ENCODE data around the gene FGF4.

Gene FGF4

GRCh38 chr11:69775163-69775755 lies at the start of gene FGF4:
Gene FGF4, minus strand, starts transcription at chr11:69775341. Its CDS starts 257 bp downstream, at chr11:69775084.
- no peak for DNase-seq (ENCODE audit: low spot score)

- DNase-seq (ENCODE audit: low spot score), result no peak
Measured at GRCh38 chr11:69823641-69824265, 48.6 kb upstream of the FGF4 start.

- no peak for DNase-seq (ENCODE audit: low spot score)
Measured at GRCh38 chr11:69822676-69823494, 47.7 kb upstream of the FGF4 start.

GRCh38 chr11:69821511-69822040 lies 46.4 kb upstream of the FGF4 start:
- no peak for DNase-seq (ENCODE audit: low spot score)

GRCh38 chr11:69820441-69820840 lies 45.3 kb upstream of the FGF4 start:
- DNase-seq (ENCODE audit: low spot score), result no peak

GRCh38 chr11:69819541-69820070 lies 44.5 kb upstream of the FGF4 start:
- DNase-seq (ENCODE audit: low spot score), result no peak

GRCh38 chr11:69818603-69819441 lies 43.7 kb upstream of the FGF4 start, which contains the start of gene FGF3:
Gene FGF3, minus strand, starts transcription at chr11:69819416. Its CDS starts 483 bp downstream, at chr11:69818933.
- no peak for DNase-seq (ENCODE audit: low spot score)

- no peak for DNase-seq (ENCODE audit: low spot score)
Measured at GRCh38 chr11:69818231-69818602, 43.1 kb upstream of the FGF4 start.

GRCh38 chr11:69817265-69818230 lies 42.4 kb upstream of the FGF4 start:
- DNase-seq (ENCODE audit: low spot score), result no peak

- DNase-seq (ENCODE audit: low spot score), result no peak
Measured at GRCh38 chr11:69816671-69817070, 41.5 kb upstream of the FGF4 start.

- DNase-seq (ENCODE audit: low spot score), result no peak
Measured at GRCh38 chr11:69815973-69816372, 40.8 kb upstream of the FGF4 start.

- DNase-seq (ENCODE audit: low spot score), result no peak
Measured at GRCh38 chr11:69814902-69815301, 39.8 kb upstream of the FGF4 start.

GRCh38 chr11:69814411-69814810 lies 39.3 kb upstream of the FGF4 start:
- DNase-seq (ENCODE audit: low spot score), result no peak

- DNase-seq (ENCODE audit: low spot score), result no peak
Measured at GRCh38 chr11:69813839-69814238, 38.7 kb upstream of the FGF4 start.

- no peak for DNase-seq (ENCODE audit: low spot score)
Measured at GRCh38 chr11:69812946-69813345, 37.8 kb upstream of the FGF4 start.

- no peak for DNase-seq (ENCODE audit: low spot score)
Measured at GRCh38 chr11:69812256-69812655, 37.1 kb upstream of the FGF4 start.

GRCh38 chr11:69811431-69811830 lies 36.3 kb upstream of the FGF4 start:
- DNase-seq (ENCODE audit: low spot score), result no peak

- no peak for DNase-seq (ENCODE audit: low spot score)
Measured at GRCh38 chr11:69810289-69811118, 35.4 kb upstream of the FGF4 start.

- no peak for DNase-seq (ENCODE audit: low spot score)
Measured at GRCh38 chr11:69808667-69809086, 33.5 kb upstream of the FGF4 start.

Measured in COLO829 (cell line).